Metanephros (tissue), 2 donors: ENCODE measurements around the gene ARID2. TPM values are rescaled to one million over a fixed set of nuclear protein-coding genes. Genes with fewer than 3 reads are reported as not detected.

Experiments used
- small RNA-seq: library from RNA; depleted of rRNA; stranded (forward); fragments of <200 nt; gene quantifications from one replicate; pipeline ENCODE3, GENCODE V24; 2014; ENCODE audit warnings: low replicate concordance
- total RNA-seq: library from RNA; depleted of rRNA; stranded (reverse); fragments of >200 nt; gene quantifications from one replicate; pipeline ENCODE4 v1.2.3, GENCODE V29; 2014

Gene ARID2, protein sequence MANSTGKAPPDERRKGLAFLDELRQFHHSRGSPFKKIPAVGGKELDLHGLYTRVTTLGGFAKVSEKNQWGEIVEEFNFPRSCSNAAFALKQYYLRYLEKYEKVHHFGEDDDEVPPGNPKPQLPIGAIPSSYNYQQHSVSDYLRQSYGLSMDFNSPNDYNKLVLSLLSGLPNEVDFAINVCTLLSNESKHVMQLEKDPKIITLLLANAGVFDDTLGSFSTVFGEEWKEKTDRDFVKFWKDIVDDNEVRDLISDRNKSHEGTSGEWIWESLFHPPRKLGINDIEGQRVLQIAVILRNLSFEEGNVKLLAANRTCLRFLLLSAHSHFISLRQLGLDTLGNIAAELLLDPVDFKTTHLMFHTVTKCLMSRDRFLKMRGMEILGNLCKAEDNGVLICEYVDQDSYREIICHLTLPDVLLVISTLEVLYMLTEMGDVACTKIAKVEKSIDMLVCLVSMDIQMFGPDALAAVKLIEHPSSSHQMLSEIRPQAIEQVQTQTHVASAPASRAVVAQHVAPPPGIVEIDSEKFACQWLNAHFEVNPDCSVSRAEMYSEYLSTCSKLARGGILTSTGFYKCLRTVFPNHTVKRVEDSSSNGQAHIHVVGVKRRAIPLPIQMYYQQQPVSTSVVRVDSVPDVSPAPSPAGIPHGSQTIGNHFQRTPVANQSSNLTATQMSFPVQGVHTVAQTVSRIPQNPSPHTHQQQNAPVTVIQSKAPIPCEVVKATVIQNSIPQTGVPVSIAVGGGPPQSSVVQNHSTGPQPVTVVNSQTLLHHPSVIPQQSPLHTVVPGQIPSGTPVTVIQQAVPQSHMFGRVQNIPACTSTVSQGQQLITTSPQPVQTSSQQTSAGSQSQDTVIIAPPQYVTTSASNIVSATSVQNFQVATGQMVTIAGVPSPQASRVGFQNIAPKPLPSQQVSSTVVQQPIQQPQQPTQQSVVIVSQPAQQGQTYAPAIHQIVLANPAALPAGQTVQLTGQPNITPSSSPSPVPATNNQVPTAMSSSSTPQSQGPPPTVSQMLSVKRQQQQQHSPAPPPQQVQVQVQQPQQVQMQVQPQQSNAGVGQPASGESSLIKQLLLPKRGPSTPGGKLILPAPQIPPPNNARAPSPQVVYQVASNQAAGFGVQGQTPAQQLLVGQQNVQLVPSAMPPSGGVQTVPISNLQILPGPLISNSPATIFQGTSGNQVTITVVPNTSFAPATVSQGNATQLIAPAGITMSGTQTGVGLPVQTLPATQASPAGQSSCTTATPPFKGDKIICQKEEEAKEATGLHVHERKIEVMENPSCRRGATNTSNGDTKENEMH (N-terminal part only)
- 58.6 TPM for total RNA-seq

DNA sequence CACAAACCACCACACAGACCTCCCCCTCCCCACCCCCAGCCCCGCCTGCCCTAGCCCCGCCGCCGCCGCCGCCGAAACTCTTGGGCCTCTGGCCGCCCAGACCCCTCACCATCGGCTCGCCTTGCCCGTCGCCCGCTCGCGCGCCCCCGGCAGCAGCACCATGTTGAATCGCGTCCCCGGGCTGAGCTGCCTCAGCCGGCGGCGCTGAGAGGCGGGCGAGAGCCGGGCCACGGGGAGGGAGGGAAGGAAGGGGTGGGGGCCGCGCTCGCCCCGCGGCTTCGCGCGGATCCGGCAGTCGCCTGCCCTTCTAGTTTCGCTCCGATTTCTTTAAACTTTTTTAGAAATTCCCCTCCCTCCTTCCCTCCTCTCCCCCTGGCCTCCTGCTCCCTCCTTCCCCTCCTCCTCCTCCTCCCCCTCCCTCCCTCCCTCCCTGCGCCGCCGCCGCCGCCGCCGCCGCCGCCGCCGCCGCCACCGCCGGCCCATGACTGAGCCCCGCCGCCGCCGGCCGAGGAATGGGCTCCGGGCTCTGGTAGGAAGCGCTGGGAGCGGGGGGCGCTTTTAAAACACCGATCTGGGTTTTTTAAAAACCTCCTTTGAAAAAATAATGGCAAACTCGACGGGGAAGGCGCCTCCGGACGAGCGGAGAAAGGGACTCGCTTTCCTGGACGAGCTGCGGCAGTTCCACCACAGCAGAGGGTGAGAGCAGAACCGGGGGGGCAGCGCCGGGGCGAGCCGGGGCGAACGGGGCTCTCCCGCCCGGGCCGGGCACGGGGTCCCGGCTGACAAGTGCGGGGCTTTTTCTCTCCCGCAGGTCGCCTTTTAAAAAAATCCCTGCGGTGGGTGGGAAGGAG lies at the start of gene ARID2:
ARID2 (plus strand) TSS at position 474 of the 851 bp plus-strand sequence; CDS start at position 605, 131 bp downstream.

Small RNA genes within 50 kb of the gene (small RNA-seq; reads per million reads assigned to genes)
- gene RN7SL246P, result not detected
